ENCODE measurements around the gene ZC4H2. TPM values are rescaled to one million over a fixed set of nuclear protein-coding genes. Genes with fewer than 3 reads are reported as not detected.

Gene ZC4H2
- polyA plus RNA-seq, 1 donor (not counting 4 experiments of a cell fraction or from before 2014, with no cell fraction given) = 7.6 TPM

DNA sequence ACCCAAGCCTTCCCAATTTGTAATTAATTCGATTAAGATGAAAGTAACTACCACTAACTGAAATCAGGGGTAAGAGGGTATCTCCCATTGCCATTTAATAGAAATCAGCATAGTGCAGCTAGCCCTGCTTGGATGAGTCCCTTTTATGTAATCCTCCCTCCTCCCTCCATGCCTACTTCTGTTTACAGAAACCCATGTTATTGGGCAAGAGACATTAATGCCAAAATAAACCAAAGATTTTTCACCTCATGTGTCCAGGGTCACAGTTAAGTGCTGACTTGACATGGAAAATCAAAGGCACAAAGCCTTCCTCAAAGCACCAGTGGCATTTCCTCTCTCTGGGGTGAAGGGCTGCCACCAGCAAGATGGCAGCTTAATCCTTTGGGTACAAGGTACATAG is 50.8 kb downstream of the ZC4H2 start:
- Histone ChIP-seq H3K36me3 (ENCODE audit: control insufficient read depth in 2 of 2, extremely low read depth in 1 of 2, insufficient read depth in 2 of 2, low read length in 2 of 2) (no peaks in the 10 kb centered on the region), H3K79me2 (ENCODE audit: control insufficient read depth, insufficient read depth, low read length) (no peaks in the 10 kb centered on the region), H3K27ac (ENCODE audit: control insufficient read depth, insufficient read depth, low read length) (no peak overlapping the region), H3K4me2 (ENCODE audit: control insufficient read depth, extremely low read depth, insufficient read depth, low read depth, low read length) (no peak overlapping the region), H3K9ac (ENCODE audit: control insufficient read depth, extremely low read depth, insufficient read depth, low read length) (no peak overlapping the region), H3K4me1 (ENCODE audit: control insufficient read depth, extremely low read depth, insufficient read depth, low read length) (no peaks in the 10 kb centered on the region), H3K27me3 (ENCODE audit: control insufficient read depth, extremely low read depth, insufficient read depth, low read length) (no peaks in the 10 kb centered on the region), H3K4me3 (ENCODE audit: control insufficient read depth in 2 of 3, extremely low read depth in 1 of 3, insufficient read depth in 2 of 3, low read depth in 1 of 3, low read length in 3 of 3) (no peak overlapping the region), H2AFZ (ENCODE audit: control insufficient read depth, low read length) (no peak overlapping the region), H4K20me1 (ENCODE audit: control insufficient read depth, extremely low read depth, insufficient read depth, low read length) (no peaks in the 10 kb centered on the region), H3K9me3 (ENCODE audit: control insufficient read depth, low read depth, low read length) (no peaks in the 10 kb centered on the region), H3K9me1 (ENCODE audit: control insufficient read depth, extremely low read depth, insufficient read depth, low read length) (no peaks in the 10 kb centered on the region)
- no peak for TF ChIP-seq EZH2 (IDR thresholded peaks at IDR 0.05; ENCODE audit: low read length)
- TF ChIP-seq, protein P1, sequence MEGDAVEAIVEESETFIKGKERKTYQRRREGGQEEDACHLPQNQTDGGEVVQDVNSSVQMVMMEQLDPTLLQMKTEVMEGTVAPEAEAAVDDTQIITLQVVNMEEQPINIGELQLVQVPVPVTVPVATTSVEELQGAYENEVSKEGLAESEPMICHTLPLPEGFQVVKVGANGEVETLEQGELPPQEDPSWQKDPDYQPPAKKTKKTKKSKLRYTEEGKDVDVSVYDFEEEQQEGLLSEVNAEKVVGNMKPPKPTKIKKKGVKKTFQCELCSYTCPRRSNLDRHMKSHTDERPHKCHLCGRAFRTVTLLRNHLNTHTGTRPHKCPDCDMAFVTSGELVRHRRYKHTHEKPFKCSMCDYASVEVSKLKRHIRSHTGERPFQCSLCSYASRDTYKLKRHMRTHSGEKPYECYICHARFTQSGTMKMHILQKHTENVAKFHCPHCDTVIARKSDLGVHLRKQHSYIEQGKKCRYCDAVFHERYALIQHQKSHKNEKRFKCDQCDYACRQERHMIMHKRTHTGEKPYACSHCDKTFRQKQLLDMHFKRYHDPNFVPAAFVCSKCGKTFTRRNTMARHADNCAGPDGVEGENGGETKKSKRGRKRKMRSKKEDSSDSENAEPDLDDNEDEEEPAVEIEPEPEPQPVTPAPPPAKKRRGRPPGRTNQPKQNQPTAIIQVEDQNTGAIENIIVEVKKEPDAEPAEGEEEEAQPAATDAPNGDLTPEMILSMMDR (optimal IDR thresholded peaks at IDR 0.05 in 1 of 3, IDR thresholded peaks at IDR 0.05 in 1 of 3, conservative IDR thresholded peaks at IDR 0.05 in 1 of 3; ENCODE audit: extremely low read depth in 1 of 3, insufficient read depth in 2 of 3, low read length in 3 of 3) = no peak
- FAIRE-seq (no peak), DNase-seq (ENCODE audit: low read depth, low spot score) (no peak)
- dilution Hi-C loops (cut with MboI; ENCODE audit: extremely low pct_ligation_motif_present, low sequenced_read_pairs) = no loop called here

DNA sequence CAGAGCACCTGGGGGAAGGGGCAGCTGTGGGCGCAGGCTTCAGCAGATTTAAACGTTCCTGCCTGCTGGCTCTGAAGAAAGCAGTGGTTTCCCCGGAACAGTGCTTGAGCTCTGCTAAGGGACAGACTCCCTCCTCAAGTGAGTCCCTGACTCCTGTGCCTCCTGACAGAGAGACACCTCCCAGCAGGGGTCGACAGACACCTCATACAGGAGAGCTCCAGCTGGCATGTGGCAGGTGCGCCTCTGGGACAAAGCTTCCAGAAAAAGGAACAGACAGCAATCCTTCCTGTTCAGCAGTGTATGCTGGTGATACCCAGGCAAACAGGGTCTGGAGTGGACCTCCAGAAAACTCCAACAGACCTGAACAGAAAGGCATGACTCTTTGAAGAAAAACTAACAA is 68.1 kb downstream of the ZC4H2 start:
- Histone ChIP-seq H2AFZ (ENCODE audit: control insufficient read depth, low read length) (no peak overlapping the region), H3K4me1 (ENCODE audit: control insufficient read depth, extremely low read depth, insufficient read depth, low read length) (no peaks in the 10 kb centered on the region), H3K9me1 (ENCODE audit: control insufficient read depth, extremely low read depth, insufficient read depth, low read length) (no peaks in the 10 kb centered on the region), H3K9me3 (ENCODE audit: control insufficient read depth, low read depth, low read length) (no peaks in the 10 kb centered on the region), H3K27me3 (ENCODE audit: control insufficient read depth, extremely low read depth, insufficient read depth, low read length) (no peaks in the 10 kb centered on the region), H3K9ac (ENCODE audit: control insufficient read depth, extremely low read depth, insufficient read depth, low read length) (no peak overlapping the region), H3K36me3 (ENCODE audit: control insufficient read depth in 2 of 2, extremely low read depth in 1 of 2, insufficient read depth in 2 of 2, low read length in 2 of 2) (no peaks in the 10 kb centered on the region), H3K4me2 (ENCODE audit: control insufficient read depth, extremely low read depth, insufficient read depth, low read depth, low read length) (no peak overlapping the region), H3K4me3 (ENCODE audit: control insufficient read depth in 2 of 3, extremely low read depth in 1 of 3, insufficient read depth in 2 of 3, low read depth in 1 of 3, low read length in 3 of 3) (no peak overlapping the region), H3K27ac (ENCODE audit: control insufficient read depth, insufficient read depth, low read length) (no peak overlapping the region), H4K20me1 (ENCODE audit: control insufficient read depth, extremely low read depth, insufficient read depth, low read length) (no peaks in the 10 kb centered on the region), H3K79me2 (ENCODE audit: control insufficient read depth, insufficient read depth, low read length) (no peaks in the 10 kb centered on the region)
- dilution Hi-C loops (cut with MboI; ENCODE audit: extremely low pct_ligation_motif_present, low sequenced_read_pairs) = no loop called here
- FAIRE-seq = no peak
- TF ChIP-seq, protein P1 (optimal IDR thresholded peaks at IDR 0.05 in 1 of 3, IDR thresholded peaks at IDR 0.05 in 1 of 3, conservative IDR thresholded peaks at IDR 0.05 in 1 of 3; ENCODE audit: extremely low read depth in 1 of 3, insufficient read depth in 2 of 3, low read length in 3 of 3) = no peak
- no peak for TF ChIP-seq EZH2 (IDR thresholded peaks at IDR 0.05; ENCODE audit: low read length)
- no peak for DNase-seq (ENCODE audit: low read depth, low spot score)

Data from keratinocyte (primary cell).